ENCODE results near the gene RYR2.
"Not testable (repeated sequence)": the region's sequence is repeated elsewhere in the genome, so short reads cannot be mapped to it uniquely, and the experiment has no call there.

RYR2 gene

GRCh38 chr1:237091691-237092090, 49.7 kb downstream of the RYR2 start:
- DNase-seq = no peak

DNA sequence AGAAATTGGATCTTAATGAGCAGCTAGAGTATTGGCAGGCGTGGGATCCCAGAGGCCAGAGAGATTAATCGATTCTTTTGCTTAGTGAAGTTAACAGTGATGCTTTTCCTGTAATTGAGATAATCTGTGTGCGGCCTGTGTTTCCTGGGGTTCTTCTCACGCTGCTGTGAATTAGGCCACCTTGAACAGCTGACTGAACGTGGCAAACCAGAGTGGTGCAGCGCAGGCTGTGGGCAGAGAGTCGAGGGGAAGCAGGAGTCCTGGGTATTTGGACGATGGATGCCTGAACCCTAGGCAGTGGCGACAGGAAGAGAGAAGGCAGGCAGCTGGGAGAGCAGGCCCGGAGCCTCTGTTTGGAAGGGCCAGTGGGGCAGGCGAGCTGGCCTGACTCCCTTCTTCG, 51.7 kb downstream of the RYR2 start:
- no peak for DNase-seq

DNA sequence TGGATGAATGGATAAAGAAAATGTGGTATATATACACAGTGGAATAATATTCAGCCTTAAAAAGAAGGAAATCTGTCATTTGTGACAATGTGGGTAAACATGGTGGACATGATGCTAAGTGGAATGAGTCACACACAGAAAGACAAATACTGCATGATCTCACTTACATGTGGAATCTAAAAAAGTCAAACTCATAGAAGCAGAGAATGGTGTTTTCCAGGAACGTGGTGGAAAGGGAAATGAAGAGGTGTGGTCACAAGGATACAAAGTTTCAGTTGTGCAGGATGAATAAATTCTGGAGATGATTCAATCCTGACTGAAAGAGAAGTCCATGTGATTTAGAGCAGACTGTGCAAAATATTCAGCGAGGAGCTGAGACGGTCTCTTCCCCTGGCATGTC, 56.6 kb downstream of the RYR2 start:
- no peak for DNase-seq

DNA sequence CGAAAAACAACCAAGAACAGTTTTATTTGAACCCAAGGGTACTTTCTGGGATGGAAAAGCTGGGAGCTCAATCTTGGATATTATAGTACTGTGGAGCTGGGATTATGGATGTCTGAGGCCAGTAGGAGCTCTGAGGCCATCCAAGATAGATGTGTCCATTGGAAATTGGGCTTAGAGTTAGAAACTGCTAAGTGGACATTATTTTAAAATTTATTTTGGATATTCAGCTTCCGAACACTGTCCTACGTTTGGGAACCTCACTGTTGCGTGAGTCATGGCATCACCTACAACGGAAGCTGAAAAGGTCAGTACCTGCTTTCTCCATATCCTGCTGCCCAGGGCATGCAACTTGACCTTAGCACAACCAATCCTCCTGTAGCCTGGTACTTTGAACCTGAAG, 61.0 kb downstream of the RYR2 start:
- DNase-seq = no peak

DNA sequence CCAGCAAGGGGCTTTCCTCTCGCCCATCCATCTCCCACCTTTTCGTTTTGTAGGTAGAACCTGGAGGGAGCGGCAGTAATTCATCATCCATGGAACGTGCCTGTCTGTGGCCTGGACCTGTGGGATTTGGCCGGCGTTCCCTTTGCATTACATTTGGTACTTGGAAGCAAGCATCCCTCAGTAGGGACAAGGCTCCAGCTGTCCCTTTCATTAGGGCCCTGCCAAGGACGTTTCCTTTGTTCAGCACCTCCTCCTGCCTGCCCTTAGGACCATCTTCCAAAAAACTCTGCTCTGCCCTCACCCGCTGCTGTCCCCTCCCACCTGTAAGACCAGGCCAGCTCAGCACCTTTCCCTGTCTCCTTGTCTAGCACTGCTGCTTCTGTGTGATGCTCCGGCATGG, 62.1 kb downstream of the RYR2 start:
- DNase-seq = no peak

- DNase-seq = no peak
These were observed 63.8 kb downstream of the RYR2 start for GRCh38 chr1:237105826-237106225.

- DNase-seq = no peak
These were observed 66.5 kb downstream of the RYR2 start for GRCh38 chr1:237108297-237109040.

DNA sequence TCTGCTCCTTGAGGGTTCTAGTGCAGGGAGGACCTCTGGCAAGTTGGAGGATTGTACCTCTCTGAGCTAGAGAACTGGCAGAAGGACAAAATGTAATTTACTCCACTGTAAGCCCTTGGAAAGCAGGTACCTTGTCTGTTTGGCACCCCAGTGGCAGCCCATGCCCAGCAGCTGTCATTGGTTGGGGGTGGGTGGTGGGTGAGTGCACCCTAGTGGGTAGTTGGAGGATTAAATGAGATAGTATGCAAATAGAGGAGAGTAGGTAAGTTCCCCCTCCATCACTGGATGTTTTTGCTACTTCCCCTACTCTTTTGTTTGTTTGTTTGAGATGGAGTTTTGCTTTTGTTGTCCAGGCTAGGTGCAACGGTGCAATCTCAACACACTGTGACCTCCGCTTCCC, 69.8 kb downstream of the RYR2 start:
- no peak for DNase-seq

GRCh38 chr1:237112663-237113062, 70.7 kb downstream of the RYR2 start:
- no peak for DNase-seq

DNA sequence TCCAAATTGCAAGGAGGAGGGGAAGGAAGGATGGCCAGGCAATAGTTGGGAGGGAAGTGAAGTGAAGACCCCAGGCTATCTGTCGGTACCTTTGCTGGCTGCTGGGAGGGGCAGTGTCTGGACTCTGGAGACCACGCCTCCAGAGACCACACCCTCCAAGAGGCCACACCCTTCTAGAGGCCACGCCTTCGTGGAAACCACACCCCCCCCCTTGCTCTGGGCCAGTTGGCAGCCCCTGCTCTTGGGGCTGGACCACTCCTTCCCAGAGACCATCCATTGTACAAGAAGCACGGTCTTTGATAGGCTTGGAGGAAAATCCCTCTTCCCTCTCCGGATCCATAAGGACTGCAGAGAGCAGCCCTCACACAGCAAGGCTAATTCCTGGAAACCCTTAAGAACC, 73.1 kb downstream of the RYR2 start:
- DNase-seq = no peak

GRCh38 chr1:237119091-237119490, 77.1 kb downstream of the RYR2 start:
- DNase-seq = no peak

DNA sequence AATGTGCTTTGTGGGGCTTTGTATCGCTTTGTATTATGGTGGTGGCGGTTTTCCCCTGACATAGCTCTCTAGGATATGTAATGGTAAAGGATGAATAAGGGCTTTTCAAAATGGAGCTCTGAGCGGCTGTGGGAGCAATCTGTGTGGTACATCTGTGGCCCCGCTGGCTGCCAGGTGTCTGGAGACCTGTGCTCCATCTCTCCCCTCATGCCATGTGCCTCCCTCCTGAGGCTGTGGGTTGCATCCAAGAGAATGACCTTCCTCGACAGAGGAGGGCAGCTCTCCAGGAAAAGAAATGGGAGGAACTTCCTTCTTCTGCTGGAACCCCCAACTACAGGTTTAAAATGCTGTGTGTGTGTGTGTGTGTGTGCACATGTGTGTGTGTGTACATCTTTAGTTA, 78.7 kb downstream of the RYR2 start:
- no peak for DNase-seq

DNA sequence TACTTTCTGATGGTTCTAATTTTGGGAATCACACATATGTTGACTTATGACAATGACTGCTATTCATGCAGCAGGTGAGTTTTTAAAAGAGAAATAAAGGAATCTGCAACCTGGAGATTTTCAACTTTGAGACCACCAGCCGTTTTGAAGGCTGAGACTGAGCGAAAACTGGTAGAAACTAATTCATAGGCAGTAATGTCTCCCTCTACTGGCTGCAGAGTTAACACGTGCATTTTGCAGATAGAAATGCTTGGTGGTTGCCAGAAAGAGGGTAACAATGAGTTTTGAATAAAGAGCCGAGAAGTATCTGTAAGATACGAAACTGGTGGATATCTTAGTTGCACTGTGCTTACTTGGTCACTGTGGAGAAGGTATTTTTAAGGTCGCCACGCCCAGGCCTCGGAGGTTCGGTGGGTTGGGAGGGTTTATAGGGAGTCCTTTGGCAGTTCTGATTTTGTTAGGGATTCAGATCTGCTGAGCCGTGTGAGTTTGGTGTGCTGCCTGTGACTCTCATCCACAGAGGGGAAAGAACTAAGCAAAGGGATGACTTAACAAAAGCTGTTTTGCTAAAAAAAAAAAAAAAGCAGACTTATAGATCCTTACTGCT, 83.0 kb downstream of the RYR2 start:
- no peak for DNase-seq

DNA sequence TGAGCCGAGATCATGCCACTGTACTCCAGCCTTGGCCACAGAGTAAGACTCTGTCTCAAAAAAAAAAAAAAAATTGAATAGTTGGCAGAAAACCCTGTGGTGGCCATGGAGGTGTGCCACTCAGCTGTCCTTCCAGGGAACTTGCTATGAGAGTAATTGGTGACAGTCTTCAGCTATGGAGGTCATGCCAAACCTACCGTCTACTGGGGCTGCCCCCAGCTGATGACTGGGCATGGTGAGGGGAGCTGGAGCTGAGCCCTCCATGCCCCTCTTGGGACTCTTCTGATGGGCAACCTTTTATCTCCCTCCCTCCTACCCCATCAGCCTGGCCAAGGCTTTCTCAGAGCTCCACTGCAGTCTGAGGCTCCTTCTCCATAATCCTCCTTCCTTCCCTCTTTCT, 84.2 kb downstream of the RYR2 start:
- DNase-seq = no peak

GRCh38 chr1:237127301-237127700, 85.3 kb downstream of the RYR2 start:
- DNase-seq = not testable (repeated sequence)

- no peak for DNase-seq
These were observed 91.9 kb downstream of the RYR2 start for GRCh38 chr1:237133921-237134320.

DNA sequence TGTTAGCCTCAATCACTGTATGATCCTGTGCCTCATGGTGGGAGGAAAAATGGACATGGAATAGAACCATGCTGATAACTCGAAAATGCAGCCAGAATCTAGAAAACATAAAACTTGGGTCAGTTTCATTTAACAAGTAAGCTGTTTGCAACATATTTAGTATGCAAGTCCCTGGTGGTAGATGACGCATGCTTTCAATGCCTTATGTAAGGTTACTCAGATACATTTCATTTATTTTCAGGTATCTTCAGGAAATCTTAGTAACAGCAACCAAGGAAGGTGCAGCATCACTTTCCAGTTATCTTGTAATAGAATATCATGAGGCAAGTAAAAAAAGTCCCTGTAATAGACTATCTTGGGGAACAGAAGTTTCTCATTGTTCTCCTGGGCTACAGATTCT, 92.9 kb downstream of the RYR2 start:
- no peak for DNase-seq

DNA sequence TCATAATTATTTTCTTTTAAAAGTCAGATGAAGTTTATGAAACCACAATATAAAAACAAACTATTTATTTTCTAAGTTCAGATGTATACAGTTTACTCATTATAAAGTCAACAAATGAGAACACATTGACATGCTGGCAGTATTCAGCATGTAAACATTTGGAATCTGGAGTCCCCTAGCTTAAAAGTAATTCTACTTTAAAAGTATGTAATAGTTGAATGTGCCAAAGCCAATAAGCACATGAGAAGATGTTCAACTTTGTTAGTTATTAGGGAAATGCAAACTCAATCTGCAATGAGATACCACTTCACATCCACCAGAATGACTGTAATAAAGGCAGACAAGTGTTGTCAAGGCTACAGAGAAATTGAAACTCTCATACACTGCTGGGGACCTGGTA, 96.6 kb downstream of the RYR2 start:
- no peak for DNase-seq

DNA sequence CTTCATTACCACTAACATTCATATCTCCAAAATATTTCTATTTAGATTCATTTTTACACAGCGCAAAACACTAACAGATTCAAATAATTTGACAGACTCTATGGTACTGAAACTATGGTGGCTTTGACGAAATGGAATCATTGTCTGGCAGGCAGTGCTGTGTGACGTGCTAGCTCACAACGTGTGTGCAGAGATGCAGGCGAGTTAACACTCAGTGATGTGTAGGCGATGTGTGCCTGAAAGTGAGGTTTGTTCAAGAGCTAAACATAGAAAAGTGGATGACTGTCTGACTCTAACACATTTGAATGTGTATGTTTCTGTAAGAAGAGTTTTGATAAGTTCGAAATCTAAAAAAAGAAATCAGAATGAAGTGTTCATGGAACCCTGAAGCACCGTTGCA, 97.7 kb downstream of the RYR2 start:
- DNase-seq = no peak

DNA sequence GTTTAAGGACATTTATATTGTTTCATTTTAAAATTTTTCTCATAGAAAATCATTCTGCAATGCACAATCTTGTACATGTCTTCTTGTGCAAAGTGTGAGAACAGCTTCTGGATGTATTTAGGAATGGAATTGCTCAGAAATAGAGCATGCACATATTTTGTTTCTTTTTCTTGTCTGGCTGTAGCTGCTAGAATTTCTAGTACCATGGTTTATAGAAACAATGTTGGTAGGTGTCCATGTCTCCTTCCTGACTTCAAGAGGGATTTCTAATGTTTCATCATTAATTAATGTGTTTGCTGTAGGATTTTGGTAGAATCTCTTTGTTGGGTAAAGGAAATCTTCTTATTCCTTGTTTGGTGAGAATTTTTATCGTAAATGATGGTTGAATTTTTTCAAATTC, 99.0 kb downstream of the RYR2 start:
- no peak for DNase-seq

- DNase-seq = no peak
These were observed 99.5 kb downstream of the RYR2 start for GRCh38 chr1:237141502-237141901.

DNA sequence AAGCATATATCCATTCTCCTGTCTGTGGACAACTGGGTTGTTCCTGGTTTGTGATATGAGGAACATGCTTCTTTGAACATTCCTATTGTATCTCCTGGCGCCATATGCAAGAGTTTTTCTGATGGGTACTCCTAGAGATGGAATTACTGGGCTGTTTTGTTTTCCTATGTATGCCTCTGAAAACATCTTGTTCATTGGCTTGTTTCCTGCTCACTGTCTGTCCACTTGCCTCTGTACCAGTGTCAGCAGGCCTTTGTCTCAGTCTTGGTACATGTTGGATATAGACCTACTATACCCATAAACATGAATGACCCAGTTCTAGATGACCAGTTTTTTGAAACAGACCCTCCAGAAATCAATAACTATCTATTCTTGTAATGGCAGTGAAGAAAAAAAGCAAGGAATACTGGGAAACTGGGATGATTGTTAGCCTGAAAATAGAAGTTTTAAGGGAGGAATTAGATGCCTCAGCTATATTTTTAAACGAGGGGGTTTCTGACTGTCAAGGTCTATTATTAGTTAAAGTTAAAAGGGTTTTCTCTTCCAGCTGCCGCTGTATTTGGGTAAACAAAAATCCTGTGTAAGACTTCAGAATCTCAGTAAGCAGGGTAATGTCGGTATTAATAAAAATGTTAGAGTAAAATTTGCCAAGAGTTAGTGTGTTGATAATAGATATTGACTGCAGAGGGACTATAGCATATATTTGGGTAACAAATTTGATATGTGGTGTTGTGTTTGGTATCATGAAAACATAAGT, 103.6 kb downstream of the RYR2 start:
- no peak for DNase-seq

DNA sequence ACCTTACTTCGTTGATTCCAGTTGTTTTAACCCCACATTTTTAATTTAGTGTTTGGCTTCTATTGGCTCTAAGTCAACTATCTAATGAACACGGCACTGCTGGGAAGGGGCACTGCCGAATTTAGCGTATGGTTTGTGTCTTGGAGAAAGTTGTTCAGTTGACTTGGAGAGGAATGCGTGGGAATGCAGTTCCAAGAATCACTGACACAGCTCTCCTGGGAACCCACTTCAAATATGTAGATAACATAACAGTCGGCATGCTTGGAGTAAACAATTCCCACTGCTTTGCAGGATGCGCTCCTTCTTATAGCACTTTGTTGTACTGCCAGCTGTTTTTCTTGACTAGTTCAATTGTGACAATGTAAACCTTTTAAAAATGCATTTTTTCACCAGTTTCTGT, 104.3 kb downstream of the RYR2 start:
- DNase-seq = no peak

GRCh38 chr1:237149857-237150256, 107.9 kb downstream of the RYR2 start:
- no peak for DNase-seq

Data from activated effector memory CD4-positive, alpha-beta T cell treated with anti-CD3 and anti-CD28 coated beads, Interleukin-2, amount 50 U/mL, for 16 hours (primary cell).